A673 (cell line): ENCODE measurements around the gene TEX101.

Experiments
- CTCF ChIP-seq: fragments of 300-800, 200-600 bp; sonication (generic); conservative IDR thresholded peaks from 2 replicates; pipeline ENCODE4 v1.5.1; 2017; ENCODE audit warnings: low read depth, mild to moderate bottlenecking, antibody characterized with exemption, low read length, moderate library complexity, mixed read lengths
- EZH2 ChIP-seq: fragments of 200-600 bp; sonication (generic); IDR thresholded peaks from 2 replicates; pipeline ENCODE4 v1.6.1; 2017; ENCODE audit warnings: borderline replicate concordance, low read depth, mild to moderate bottlenecking, mixed read lengths, antibody characterized with exemption, low read length; ENCODE audit not compliant: poor library complexity, severe bottlenecking

- TF ChIP-seq EZH2 (no peak), CTCF (no peak)
Measured at GRCh38 chr19:43445426-43445825, 30.7 kb downstream of the TEX101 start.
